Hematopoietic multipotent progenitor cell (in vitro differentiated cells): ENCODE results near the gene NANOS1. TPM values are rescaled to one million over a fixed set of nuclear protein-coding genes. Genes with fewer than 3 reads are reported as not detected.

Experiments used
- DNase-seq, 3 donors: peaks; one replicate each; pipeline ENCODE4 v3.0.0-alpha.2; 2011 to 2015; ENCODE audit warnings: low read depth in 2 of 3, low spot score in 2 of 3
- total RNA-seq: library from RNA; depleted of rRNA; stranded (reverse); fragments of >200 nt; gene quantifications from one replicate; pipeline ENCODE4 v1.2.3, GENCODE V29; 2012

Gene NANOS1
- total RNA-seq, 1 donor, result 0.27 TPM

DNA sequence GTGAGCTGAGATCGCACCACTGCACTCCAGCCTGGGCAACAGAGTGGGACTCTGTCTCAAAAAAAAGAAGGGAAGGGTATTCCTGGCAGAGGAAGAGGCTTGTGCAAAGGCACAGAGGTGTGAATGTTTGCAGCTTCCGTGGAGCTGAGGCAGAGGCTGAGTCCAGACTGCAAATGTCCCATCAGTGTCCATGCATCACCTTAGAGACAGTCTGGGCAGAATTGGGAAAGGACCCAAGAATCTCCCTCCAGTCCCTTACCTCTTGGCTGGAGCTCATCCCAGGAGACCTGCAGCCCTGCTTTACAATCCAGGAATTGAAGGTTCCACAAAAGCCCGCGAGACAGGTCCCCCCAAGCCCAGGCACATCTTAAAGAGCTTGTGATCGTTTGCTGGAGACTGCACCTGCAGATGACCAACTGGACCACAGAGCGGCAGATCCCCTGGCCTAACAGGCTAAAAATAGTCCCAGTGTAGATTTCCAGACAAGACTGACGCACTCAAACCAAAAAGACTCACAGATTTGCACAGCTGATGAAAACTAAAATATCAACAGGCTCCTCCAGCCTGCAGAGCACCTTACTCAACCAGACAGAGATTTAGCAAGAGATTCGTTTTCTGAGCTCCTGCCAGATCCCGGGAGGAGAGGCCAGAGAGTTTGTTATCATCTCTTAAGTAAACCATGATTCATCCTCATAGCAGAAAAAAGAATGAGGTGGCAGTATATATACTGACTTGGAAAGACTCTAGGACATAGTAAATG lies 22.9 kb upstream of the NANOS1 start:
- DNase-seq, result no peak

GRCh38 chr10:119007211-119007574 lies 22.3 kb upstream of the NANOS1 start:
- no peak for DNase-seq

DNA sequence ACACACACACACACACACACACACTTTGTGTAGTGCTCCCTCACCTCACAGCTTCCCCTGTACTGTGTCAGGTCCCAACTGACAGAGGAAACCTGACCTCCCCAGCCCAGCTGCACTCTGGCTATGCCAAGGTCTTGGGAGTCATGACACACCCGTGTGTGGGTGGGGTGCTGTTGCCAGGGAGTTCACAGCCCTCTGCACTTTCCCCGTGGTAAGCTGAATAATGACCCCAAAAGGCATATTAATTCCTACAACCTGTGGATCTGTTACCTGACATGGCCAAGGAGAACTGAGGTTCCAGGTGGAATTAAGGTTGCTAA lies 8.9 kb upstream of the NANOS1 start:
- no peak for DNase-seq

- DNase-seq, result no peak
Measured at GRCh38 chr10:119022846-119023552, 6.5 kb upstream of the NANOS1 start.

- no peak for DNase-seq
Measured at GRCh38 chr10:119023553-119023868, 6.0 kb upstream of the NANOS1 start.

- DNase-seq, result no peak
Measured at GRCh38 chr10:119024882-119025281, 4.6 kb upstream of the NANOS1 start.

DNA sequence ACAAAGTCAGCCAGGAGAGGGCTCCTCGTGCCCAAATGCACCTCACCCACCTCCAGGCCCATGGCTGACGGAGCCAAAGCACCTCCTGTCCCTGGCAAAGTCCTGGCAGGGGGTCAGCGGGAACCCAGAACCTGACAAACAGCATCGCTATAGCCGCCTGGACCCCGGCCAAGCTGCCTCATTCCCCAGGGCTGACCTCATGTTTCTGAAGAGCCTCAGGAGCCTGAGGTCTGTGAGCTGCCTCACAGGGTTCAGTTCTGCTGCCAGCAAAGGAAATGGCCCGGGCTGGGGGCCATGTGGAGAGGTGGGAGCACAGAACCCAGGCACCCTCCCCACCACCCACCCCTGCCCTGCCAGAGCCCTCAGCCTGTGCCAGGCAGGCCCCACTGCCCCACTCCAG lies 4.2 kb upstream of the NANOS1 start:
- no peak for DNase-seq

- no peak for DNase-seq
Measured at GRCh38 chr10:119025776-119026175, 3.7 kb upstream of the NANOS1 start.

DNA sequence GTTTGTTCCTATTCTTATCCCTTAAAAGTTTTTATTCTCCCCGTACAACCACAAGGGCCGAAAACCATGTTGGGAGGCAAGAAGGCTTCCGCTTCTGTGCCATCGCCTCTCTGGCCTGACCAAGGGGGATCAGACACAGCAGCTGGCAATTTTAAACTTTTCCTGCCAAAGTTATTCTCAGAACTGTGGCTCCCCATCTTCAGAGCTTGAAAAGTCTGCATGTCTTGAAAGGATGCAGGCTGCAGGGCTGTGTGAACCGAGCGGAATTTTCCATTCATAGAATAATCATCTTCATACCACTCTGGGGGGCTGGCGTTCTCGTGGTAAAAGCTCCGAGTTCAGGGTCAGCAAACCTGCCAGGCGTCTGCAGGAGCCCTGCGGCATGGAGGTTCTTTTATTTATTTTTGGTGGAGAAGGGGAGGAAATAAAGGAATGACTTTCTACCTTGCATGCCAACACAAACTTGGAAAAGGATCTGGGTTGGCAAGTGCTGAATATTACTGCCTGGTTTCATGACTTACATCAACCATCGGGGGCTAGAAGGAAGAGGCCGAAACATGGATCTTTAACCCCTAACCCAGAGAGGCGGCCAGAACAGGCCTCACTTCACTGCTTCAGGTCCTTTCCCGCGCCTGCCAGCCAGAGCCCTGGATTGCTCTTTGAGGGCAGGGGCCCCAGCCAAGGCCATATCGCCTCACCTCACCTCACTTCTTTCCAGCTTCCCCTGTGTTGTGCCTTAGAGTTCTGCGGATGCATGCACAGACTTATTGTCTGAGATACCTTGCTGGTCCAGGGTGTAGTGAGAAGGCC lies 3.0 kb upstream of the NANOS1 start:
- no peak for DNase-seq

- DNase-seq, result peak in 1 of 3 donors; percentile 20
Measured at GRCh38 chr10:119028445-119028899, 1.0 kb upstream of the NANOS1 start.

- DNase-seq, result peak; percentile 51 to 86 (median 83)
Measured at GRCh38 chr10:119028900-119029612, 458 bp upstream of the NANOS1 start.

GRCh38 chr10:119030421-119031250 lies 1.1 kb downstream of the NANOS1 start:
- peak; percentile 13 to 65 (median 58) for DNase-seq

DNA sequence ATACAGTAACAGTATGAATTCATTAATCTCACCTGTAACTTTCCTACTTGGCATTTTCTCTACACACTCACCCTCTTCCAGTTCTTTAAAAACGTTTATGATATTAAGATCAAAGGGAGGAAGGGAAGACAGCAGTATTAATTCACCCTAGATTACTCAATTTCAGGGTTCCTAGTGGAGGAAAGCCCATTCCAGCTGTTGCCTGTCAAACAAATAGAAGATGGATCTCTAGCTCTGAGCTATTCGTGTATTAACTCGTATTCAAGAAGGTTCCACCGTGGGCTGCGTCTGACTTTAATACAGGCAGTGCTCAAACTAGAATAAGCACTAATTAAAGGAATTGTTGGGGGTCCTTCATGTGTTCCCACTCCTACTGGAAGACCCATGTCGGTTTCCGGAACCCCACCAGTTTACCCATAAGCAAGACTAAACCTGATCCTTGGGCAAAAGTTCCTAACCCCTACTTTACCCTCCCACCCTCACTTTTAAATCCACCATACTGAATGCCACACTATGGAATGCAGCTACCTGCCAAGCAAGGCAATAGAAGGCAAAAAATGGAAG lies 2.1 kb downstream of the NANOS1 start:
- DNase-seq, result no peak

GRCh38 chr10:119039161-119039560 lies 9.6 kb downstream of the NANOS1 start:
- no peak for DNase-seq

DNA sequence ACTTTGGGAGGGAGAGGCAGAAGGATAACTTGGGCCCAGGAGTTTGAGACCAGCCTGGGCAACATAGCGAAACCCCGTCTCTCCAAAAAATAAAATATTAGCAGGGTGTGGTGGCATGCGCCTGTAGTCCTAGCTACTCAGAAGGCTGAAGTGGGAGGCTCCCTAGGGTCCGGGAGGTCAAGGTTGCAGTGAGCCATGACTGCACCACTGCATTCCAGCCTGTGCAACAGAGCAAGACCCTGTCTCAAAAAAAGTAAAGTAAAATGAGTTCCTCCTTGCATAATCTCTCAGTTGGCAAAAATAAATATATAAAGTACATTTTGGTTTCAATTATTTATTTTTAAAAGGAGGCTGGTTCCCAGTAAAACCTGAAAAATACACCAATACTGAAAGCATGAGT lies 11.8 kb downstream of the NANOS1 start:
- no peak for DNase-seq

DNA sequence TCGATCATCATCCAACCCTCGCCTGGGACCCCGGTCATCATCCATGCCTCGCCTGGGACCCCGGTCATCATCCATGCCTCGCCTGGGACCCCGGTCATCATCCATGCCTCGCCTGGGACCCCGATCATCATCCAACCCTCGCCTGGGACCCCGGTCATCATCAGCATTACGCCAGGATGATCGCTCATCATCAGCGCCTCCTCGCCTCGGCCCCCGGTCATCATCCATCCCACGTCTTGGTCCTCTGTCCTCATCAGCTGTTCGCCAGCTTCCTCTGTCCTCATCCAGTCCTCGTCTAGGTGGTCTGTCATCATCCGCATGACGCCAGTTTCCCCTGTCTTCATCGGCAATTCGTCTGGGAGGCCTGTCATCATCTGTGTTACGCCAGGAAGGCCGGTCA lies 12.7 kb downstream of the NANOS1 start:
- no peak for DNase-seq

DNA sequence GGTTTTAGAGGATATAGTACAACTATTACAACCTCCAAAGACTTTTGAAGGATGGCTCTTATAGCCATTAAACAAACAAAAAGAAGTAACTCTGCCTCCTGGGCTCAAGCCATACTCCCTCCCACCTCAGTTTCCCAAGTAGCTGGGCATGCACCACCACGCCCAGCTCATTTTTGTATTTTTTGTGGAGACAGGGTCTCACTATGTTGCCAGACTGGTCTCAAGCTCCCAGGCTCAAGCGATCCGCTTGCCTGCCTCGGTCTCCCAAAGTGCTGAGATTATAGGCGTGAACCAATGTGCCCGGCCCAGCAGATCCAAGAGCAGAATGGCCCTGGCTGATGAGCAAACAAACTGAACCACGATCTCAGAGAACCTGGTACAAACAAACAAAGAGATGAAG lies 16.0 kb downstream of the NANOS1 start:
- no peak for DNase-seq

DNA sequence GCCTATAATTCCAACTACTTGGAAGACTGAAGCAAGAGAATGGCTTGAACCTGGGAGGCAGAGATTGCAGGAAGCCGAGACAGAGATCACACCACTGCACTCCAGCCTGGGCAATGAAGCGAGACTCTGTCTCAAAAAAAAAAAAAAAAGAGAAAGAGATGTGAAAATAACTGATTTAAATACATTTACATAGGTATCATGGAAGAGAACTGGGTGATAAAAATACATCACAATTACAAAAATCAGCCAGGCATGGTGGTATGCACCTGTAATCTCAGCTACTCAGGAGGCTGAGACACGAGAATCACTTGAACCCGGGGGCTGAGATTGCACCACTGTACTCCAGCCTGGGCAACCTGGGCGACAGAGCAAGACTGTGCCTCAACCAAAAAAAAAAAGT lies 19.8 kb downstream of the NANOS1 start:
- DNase-seq, result no peak

DNA sequence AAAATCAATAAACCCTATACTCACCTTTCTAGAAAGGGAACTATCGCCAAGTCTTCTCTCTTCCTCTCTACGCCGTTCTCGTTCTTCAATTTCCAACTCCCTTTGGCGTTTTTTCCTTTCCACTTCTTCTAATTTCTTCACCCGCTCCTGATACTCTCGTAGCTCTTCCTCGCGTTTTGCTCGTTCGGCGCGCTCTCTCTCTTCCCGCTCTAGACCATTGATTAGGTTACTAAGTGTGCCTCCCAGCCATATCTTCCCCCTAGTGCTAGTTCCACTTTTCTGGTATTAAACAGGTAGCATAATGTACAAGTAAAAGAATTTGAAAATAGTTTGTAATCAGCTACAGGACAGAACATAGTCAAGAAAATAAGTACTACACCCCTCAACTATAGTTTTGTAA lies 20.3 kb downstream of the NANOS1 start:
- no peak for DNase-seq

DNA sequence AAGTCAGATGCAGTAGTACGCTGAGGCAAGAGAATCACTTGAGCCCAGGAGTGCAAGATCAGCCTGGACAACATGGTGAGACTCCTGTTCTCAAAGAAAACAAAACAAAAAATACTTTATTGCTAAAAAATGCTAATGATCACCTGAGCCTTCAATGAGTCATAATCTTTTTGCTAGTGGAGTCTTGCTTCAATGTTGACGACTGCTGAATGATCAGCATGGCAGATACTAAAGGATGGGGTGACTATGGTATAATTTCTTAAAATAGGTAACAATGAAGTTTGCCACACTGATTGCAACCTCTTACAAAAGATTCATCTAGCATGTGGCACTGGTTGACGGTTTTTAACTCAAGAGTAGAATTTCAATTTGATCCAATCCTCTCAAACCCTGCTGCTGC lies 22.3 kb downstream of the NANOS1 start:
- DNase-seq, result no peak
